ENCODE measurements around the gene NEMP2. TPM values are rescaled to one million over a fixed set of nuclear protein-coding genes. Genes with fewer than 3 reads are reported as not detected.
"Not testable (repeated sequence)": the region's sequence is repeated elsewhere in the genome, so short reads cannot be mapped to it uniquely, and the experiment has no call there.

The NEMP2 gene
- total and polyA plus RNA-seq, 4 donors = 0.67 to 6.1 (median 2.8) TPM

DNA sequence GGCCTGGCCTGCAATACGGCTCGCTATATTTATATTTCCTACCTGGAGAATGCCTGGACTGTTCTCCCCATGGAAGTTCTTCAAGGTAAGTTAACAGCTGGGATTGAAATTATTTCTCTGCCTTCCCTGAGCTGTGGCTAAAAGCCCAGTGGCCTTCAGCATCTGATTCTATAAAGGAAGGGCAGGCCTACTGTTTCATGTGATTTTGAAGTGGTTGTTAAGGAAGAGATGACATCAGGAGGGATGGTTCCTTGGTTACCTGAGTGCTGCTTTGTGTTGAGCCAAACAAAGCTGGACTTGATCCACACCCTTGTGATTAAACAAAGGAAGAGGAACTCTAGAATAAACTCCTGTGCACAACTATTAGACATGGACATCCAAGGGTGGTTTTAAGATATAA is 64.8 kb downstream of the NEMP2 start (continued):
- TF ChIP-seq FOXA2 (IDR thresholded peaks at IDR 0.05) (no peak), TAF1 (conservative IDR thresholded peaks at IDR 0.05) (no peak), GABPA (IDR thresholded peaks at IDR 0.05 in 1 of 2, conservative IDR thresholded peaks at IDR 0.05 in 1 of 2) (no peak), NR2F2 (IDR thresholded peaks at IDR 0.05) (no peak)
- TF ChIP-seq, protein P1, sequence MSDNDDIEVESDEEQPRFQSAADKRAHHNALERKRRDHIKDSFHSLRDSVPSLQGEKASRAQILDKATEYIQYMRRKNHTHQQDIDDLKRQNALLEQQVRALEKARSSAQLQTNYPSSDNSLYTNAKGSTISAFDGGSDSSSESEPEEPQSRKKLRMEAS (IDR thresholded peaks at IDR 0.05) = no peak

DNA sequence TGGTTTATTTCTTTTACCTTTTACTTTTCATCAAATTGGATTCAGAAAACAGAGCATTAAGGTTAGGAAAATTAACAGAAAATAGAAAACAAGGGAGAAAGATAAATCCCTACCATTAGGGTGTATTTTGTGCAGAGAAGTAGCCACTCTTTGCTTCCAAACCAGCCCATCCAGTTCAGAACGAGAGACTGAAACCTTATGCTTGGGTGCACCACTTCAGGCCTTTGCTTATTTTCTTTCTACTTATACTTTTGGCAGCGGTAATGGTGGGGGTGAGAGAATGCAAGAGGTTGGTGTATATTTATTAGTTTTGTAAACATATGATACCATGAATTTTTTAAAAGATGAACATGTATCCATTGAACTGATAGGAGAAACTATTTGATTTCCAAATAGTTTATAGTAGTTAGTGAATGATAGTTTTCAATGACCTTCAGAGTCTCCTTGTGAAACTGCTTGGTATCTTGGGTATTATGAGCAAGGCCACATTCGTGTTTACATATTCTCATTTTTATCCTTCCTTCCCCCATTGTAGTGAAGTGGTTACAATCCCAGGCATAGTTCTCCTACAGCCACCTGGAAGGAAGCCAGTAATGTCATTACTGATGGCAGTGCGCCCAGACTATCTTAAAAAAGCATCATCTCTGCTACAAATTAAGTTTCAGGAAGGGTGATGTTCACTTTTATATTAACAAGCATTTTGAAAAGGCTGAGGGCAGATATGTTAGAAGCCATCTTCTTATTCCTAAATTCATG is 65.5 kb downstream of the NEMP2 start:
- H3K36me3 ChIP-seq (ENCODE audit: control insufficient read depth in 4 of 4, insufficient read depth in 3 of 4, low read depth in 1 of 4, low read length in 3 of 4) = no peaks in the 10 kb centered on the region
- peak; percentile 76 for DNase-seq (ENCODE audit: low spot score)
- peak in 1 of 2 donors; percentile 21 for TF ChIP-seq RAD21 (IDR thresholded peaks at IDR 0.05)
- TF ChIP-seq, protein P2, sequence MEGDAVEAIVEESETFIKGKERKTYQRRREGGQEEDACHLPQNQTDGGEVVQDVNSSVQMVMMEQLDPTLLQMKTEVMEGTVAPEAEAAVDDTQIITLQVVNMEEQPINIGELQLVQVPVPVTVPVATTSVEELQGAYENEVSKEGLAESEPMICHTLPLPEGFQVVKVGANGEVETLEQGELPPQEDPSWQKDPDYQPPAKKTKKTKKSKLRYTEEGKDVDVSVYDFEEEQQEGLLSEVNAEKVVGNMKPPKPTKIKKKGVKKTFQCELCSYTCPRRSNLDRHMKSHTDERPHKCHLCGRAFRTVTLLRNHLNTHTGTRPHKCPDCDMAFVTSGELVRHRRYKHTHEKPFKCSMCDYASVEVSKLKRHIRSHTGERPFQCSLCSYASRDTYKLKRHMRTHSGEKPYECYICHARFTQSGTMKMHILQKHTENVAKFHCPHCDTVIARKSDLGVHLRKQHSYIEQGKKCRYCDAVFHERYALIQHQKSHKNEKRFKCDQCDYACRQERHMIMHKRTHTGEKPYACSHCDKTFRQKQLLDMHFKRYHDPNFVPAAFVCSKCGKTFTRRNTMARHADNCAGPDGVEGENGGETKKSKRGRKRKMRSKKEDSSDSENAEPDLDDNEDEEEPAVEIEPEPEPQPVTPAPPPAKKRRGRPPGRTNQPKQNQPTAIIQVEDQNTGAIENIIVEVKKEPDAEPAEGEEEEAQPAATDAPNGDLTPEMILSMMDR (IDR thresholded peaks at IDR 0.05; ENCODE audit: low read depth, low read length, missing input control) = no peak
- TF ChIP-seq NR2F2 (IDR thresholded peaks at IDR 0.05) = peak; percentile 30
- TF ChIP-seq YY1 (IDR thresholded peaks at IDR 0.05) = peak; percentile 16
- TF ChIP-seq TAF1 (conservative IDR thresholded peaks at IDR 0.05) = no peak
- no peak overlapping the region for H3K9ac ChIP-seq (ENCODE audit: low read depth in 1 of 2, low read length in 2 of 2)
- H3K4me1 ChIP-seq (ENCODE audit: control insufficient read depth in 4 of 4, insufficient read depth in 4 of 4, low read length in 3 of 4) = no peaks in the 10 kb centered on the region
- H3K4me3 ChIP-seq (ENCODE audit: low read depth in 1 of 3, low read length in 3 of 3) = no peak overlapping the region
- H3K27me3 ChIP-seq (ENCODE audit: control insufficient read depth in 4 of 4, insufficient read depth in 4 of 4, low read length in 3 of 4) = no peaks in the 10 kb centered on the region
- 58% methylated on average over 4 of the region's 4 CpGs for WGBS
- H3K9me3 ChIP-seq (ENCODE audit: control insufficient read depth in 4 of 4, low read length in 3 of 4) = no peaks in the 10 kb centered on the region
- H3K27ac ChIP-seq (ENCODE audit: low read depth in 1 of 2, low read length in 2 of 2) = no peak overlapping the region

DNA sequence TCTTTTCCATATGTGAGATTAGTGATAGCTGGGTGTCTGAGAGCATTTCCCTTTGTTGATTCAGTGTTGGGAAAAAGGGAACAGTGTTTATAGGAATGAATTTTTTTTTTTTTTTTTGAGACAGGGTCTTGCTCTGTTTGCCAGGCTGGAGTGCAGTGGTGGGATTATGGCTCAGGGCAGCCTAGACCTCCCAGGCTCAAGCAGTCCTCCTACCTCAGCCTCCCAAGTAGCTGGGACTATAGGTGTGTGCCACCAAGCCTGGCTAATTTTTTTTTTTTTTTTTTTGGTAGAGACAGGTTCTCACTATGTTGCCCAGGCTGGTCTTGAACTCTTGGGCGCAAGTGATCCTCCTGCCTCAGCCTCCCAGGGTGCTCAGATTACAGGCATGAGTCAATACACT is 66.2 kb downstream of the NEMP2 start:
- not testable (repeated sequence) for H3K4me1 ChIP-seq (ENCODE audit: control insufficient read depth in 4 of 4, insufficient read depth in 4 of 4, low read length in 3 of 4); H3K27ac ChIP-seq (ENCODE audit: low read depth in 1 of 2, low read length in 2 of 2); H3K9me3 ChIP-seq (ENCODE audit: control insufficient read depth in 4 of 4, low read length in 3 of 4); H3K36me3 ChIP-seq (ENCODE audit: control insufficient read depth in 4 of 4, insufficient read depth in 3 of 4, low read depth in 1 of 4, low read length in 3 of 4); H3K27me3 ChIP-seq (ENCODE audit: control insufficient read depth in 4 of 4, insufficient read depth in 4 of 4, low read length in 3 of 4); DNase-seq (ENCODE audit: low spot score); H3K9ac ChIP-seq (ENCODE audit: low read depth in 1 of 2, low read length in 2 of 2); H3K4me3 ChIP-seq (ENCODE audit: low read depth in 1 of 3, low read length in 3 of 3)
- WGBS = 100% methylated on average over 1 of the region's 1 CpG

DNA sequence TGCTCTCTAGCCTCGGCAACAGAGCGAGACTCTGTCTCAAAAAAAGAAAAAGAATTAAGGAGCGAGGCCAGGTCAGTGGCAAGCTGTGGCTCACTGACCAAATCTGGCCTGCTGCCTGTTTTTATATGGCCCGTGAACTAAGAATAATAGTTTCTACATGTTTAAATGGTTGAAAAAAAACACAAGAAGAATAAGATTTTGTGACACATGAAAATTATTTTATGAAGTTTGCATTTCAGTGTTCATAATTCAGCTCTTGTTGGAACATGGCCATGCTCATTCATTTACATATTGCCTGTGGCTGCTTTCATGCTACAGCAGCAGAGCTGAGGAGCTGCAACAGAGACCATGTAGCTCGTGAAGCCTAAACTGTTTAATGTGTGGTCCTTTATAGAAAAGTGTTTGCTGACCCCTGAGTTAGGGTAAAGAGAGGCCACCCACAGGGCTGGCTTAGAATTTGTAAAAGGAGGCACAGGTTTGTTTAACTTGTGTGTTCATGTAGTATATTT is 66.9 kb downstream of the NEMP2 start:
- no peaks in the 10 kb centered on the region for H3K4me1 ChIP-seq (ENCODE audit: control insufficient read depth in 4 of 4, insufficient read depth in 4 of 4, low read length in 3 of 4)
- H3K4me3 ChIP-seq (ENCODE audit: low read depth in 1 of 3, low read length in 3 of 3) = no peak overlapping the region
- no peak for DNase-seq (ENCODE audit: low spot score)
- no peaks in the 10 kb centered on the region for H3K36me3 ChIP-seq (ENCODE audit: control insufficient read depth in 4 of 4, insufficient read depth in 3 of 4, low read depth in 1 of 4, low read length in 3 of 4)
- TF ChIP-seq, protein P2 (IDR thresholded peaks at IDR 0.05; ENCODE audit: low read depth, low read length, missing input control) = no peak
- TF ChIP-seq, protein P3, sequence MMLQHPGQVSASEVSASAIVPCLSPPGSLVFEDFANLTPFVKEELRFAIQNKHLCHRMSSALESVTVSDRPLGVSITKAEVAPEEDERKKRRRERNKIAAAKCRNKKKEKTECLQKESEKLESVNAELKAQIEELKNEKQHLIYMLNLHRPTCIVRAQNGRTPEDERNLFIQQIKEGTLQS (IDR thresholded peaks at IDR 0.05) = no peak
- TF ChIP-seq HNF4A (conservative IDR thresholded peaks at IDR 0.05) (no peak), SP1 (IDR thresholded peaks at IDR 0.05) (no peak), FOXA1 (IDR thresholded peaks at IDR 0.05) (no peak), RXRA (IDR thresholded peaks at IDR 0.05) (no peak), YY1 (IDR thresholded peaks at IDR 0.05) (no peak), EGR1 (IDR thresholded peaks at IDR 0.05; ENCODE audit: low read depth in 2 of 2) (no peak), HNF4G (IDR thresholded peaks at IDR 0.05) (no peak), RAD21 (IDR thresholded peaks at IDR 0.05) (no peak)
- TF ChIP-seq, protein P1 (IDR thresholded peaks at IDR 0.05) = no peak
- H3K9me3 ChIP-seq (ENCODE audit: control insufficient read depth in 4 of 4, low read length in 3 of 4) = no peaks in the 10 kb centered on the region
- H3K27ac ChIP-seq (ENCODE audit: low read depth in 1 of 2, low read length in 2 of 2) = no peak overlapping the region
- no peak overlapping the region for H3K9ac ChIP-seq (ENCODE audit: low read depth in 1 of 2, low read length in 2 of 2)
- no peaks in the 10 kb centered on the region for H3K27me3 ChIP-seq (ENCODE audit: control insufficient read depth in 4 of 4, insufficient read depth in 4 of 4, low read length in 3 of 4)
- 73% methylated on average over 5 of the region's 5 CpGs for WGBS
